Activated CD4-positive, alpha-beta T cell treated with anti-CD3 and anti-CD28 coated beads for 36 hours (primary cell): ENCODE data around the gene ARHGEF9. TPM values are rescaled to one million over a fixed set of nuclear protein-coding genes. Genes with fewer than 3 reads are reported as not detected.

ENCODE experiments used
- ATAC-seq: fragments of 200-7000 bp; cut with Tn5 transposase; one replicate; pipeline ENCODE4 v1.10.0; 2021; ENCODE audit warnings: mild to moderate bottlenecking, moderate library complexity
- CTCF ChIA-PET: fragments of 350-600 bp; sonication (Branson Sonifier 250); formaldehyde crosslinking; loops from one replicate; lab custom pipeline; 2021; ENCODE audit warnings: antibody characterized with exemption; lab: Charles Lee
- POLR2A ChIA-PET: fragments of 350-600 bp; sonication (Branson Sonifier 250); formaldehyde crosslinking; loops from one replicate; lab custom pipeline; 2021; ENCODE audit warnings: antibody characterized with exemption, inconsistent platforms; lab: Charles Lee
- DNase-seq: peaks from one replicate; pipeline ENCODE4 v3.0.0-alpha.2; 2020
- H3K27ac Mint-ChIP-seq: one replicate; pipeline ENCODE4 v1.8.0; 2021; ENCODE audit warnings: mixed read lengths
- H3K27me3 Mint-ChIP-seq: one replicate; pipeline ENCODE4 v1.8.0; 2021; ENCODE audit warnings: mixed read lengths
- H3K36me3 Mint-ChIP-seq: one replicate; pipeline ENCODE4 v1.8.0; 2021; ENCODE audit warnings: low read depth, mixed read lengths
- H3K4me1 Mint-ChIP-seq: one replicate; pipeline ENCODE4 v1.8.0; 2021; ENCODE audit warnings: mixed read lengths
- H3K4me3 Mint-ChIP-seq: one replicate; pipeline ENCODE4 v1.8.0; 2021; ENCODE audit warnings: mild to moderate bottlenecking, moderate library complexity, mixed read lengths
- H3K9me3 Mint-ChIP-seq: one replicate; pipeline ENCODE4 v1.8.0; 2021; ENCODE audit warnings: low read depth, mixed read lengths
- intact Hi-C, 2 experiments: fragments of 100-400 bp; cut with DNase I in 1 of 2; cut with micrococcal nuclease in 1 of 2; formaldehyde crosslinking; loops; one replicate each; pipeline versions ENCODE4 v1.14.2 to v1.15.1; 2022 to 2024; cut with DNase I, micrococcal nuclease
- total RNA-seq, 2 experiments: library from RNA; stranded (reverse); gene quantifications; one replicate each; pipeline ENCODE4 v1.2.3, GENCODE V29; 2021

Gene ARHGEF9
- total RNA-seq, 2 experiments from 2014 or later, result 16.0 to 22.0 TPM

GRCh38 chrX:63768760-63769159, 16.3 kb downstream of the ARHGEF9 start:
- ATAC-seq (no peak), DNase-seq (no peak)
- intact Hi-C loops, result no loop called here
- Mint-ChIP-seq H3K4me1 (no peaks in the 10 kb centered on the region), H3K9me3 (peaks cover 3% of the 10 kb centered on the region), H3K4me3 (no peak overlapping the region), H3K27me3 (no peaks in the 10 kb centered on the region), H3K27ac (no peak overlapping the region), H3K36me3 (no peaks in the 10 kb centered on the region)
- ChIA-PET CTCF (no interaction called here), POLR2A (no interaction called here)

DNA sequence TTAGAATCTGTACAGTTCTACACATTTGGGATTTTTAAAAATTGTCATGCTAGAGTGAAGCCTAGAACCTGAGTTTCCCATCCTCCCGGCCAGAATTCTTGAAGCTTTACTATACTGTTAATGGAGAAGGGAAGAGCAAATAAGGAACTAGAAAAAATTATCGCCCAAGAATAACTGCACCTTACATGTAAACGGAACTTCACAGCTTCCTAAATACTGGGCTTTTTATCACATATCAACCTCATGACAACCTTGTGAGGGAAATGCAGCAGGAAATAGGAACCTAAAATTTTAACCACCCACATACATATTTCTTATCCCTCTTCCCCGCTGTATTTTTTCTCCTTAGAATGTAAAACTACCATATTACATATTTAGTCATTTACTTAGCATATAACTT, 19.3 kb downstream of the ARHGEF9 start:
- no peak overlapping the region for H3K4me3 Mint-ChIP-seq
- no peaks in the 10 kb centered on the region for H3K36me3 Mint-ChIP-seq
- DNase-seq (no peak), ATAC-seq (no peak)
- H3K27ac Mint-ChIP-seq, result no peak overlapping the region
- ChIA-PET CTCF (no interaction called here), POLR2A (no interaction called here)
- H3K9me3 Mint-ChIP-seq, result peaks cover 3% of the 10 kb centered on the region
- no peaks in the 10 kb centered on the region for H3K27me3 Mint-ChIP-seq
- intact Hi-C loops, result no loop called here
- peaks cover 5% of the 10 kb centered on the region for H3K4me1 Mint-ChIP-seq

GRCh38 chrX:63764946-63765345, 20.1 kb downstream of the ARHGEF9 start:
- no peak for ATAC-seq
- Mint-ChIP-seq H3K4me1 (peaks cover 5% of the 10 kb centered on the region), H3K27ac (no peak overlapping the region), H3K36me3 (no peaks in the 10 kb centered on the region), H3K27me3 (no peaks in the 10 kb centered on the region), H3K9me3 (peaks cover 3% of the 10 kb centered on the region), H3K4me3 (no peak overlapping the region)
- CTCF ChIA-PET, result interaction anchor here (0.5 to 0.8 kb wide), 2 partner anchors 13 to 494 kb away, joined by 3 read pairs; no protein-coding TSS in a partner anchor
- DNase-seq, result no peak
- POLR2A ChIA-PET, result no interaction called here
- intact Hi-C loops, result no loop called here

GRCh38 chrX:63761639-63762038, 23.4 kb downstream of the ARHGEF9 start:
- Mint-ChIP-seq H3K27ac (no peak overlapping the region), H3K4me3 (no peak overlapping the region), H3K9me3 (no peaks in the 10 kb centered on the region), H3K27me3 (no peaks in the 10 kb centered on the region), H3K36me3 (no peaks in the 10 kb centered on the region), H3K4me1 (peaks cover 5% of the 10 kb centered on the region)
- DNase-seq (no peak), ATAC-seq (no peak)
- intact Hi-C loops, result no loop called here
- CTCF ChIA-PET, result interaction anchor here (1.2 kb wide), 1 partner anchor 10 kb away, joined by 4 read pairs; no protein-coding TSS in a partner anchor
- POLR2A ChIA-PET, result no interaction called here

GRCh38 chrX:63758011-63758410, 27.0 kb downstream of the ARHGEF9 start:
- Mint-ChIP-seq H3K27me3 (no peaks in the 10 kb centered on the region), H3K27ac (no peak overlapping the region), H3K36me3 (no peaks in the 10 kb centered on the region), H3K4me1 (peaks cover 21% of the 10 kb centered on the region), H3K9me3 (no peaks in the 10 kb centered on the region), H3K4me3 (no peak overlapping the region)
- ChIA-PET CTCF (no interaction called here), POLR2A (no interaction called here)
- DNase-seq, result no peak
- intact Hi-C loops, result loop anchor here in 1 of 2 experiments (10.0 kb wide), 2 partner anchors 637 to 1277 kb away; partner anchors contain the start of genes MTMR8 and ZC3H12B
- ATAC-seq, result no peak

GRCh38 chrX:63755892-63756291, 29.1 kb downstream of the ARHGEF9 start:
- Mint-ChIP-seq H3K36me3 (no peaks in the 10 kb centered on the region), H3K27ac (peak overlapping the region; percentile 31), H3K9me3 (no peaks in the 10 kb centered on the region), H3K27me3 (no peaks in the 10 kb centered on the region), H3K4me3 (no peak overlapping the region), H3K4me1 (peaks cover 33% of the 10 kb centered on the region)
- ChIA-PET CTCF (interaction anchor here (0.8 kb wide), 1 partner anchor 46 kb away, joined by 3 read pairs; no protein-coding TSS in a partner anchor), POLR2A (no interaction called here)
- ATAC-seq, result no peak
- intact Hi-C loops, result loop anchor here in 1 of 2 experiments (1.0 to 10.0 kb wide), 6 partner anchors 193 to 1779 kb away; partner anchors contain the start of genes LAS1L, MTMR8, SPIN4 and ZC3H12B
- DNase-seq, result no peak

- H3K27me3 Mint-ChIP-seq, result no peaks in the 10 kb centered on the region
- CTCF ChIA-PET, result interaction anchor here (0.5 to 0.8 kb wide), 3 partner anchors 47 to 593 kb away, joined by 3 read pairs; no protein-coding TSS in a partner anchor
- intact Hi-C loops, result loop anchor here in 1 of 2 experiments (1.0 to 10.0 kb wide), 6 partner anchors 192 to 1780 kb away; partner anchors contain the start of genes LAS1L, MTMR8, SPIN4 and ZC3H12B
These were observed 30.0 kb downstream of the ARHGEF9 start for GRCh38 chrX:63754860-63755579.

DNA sequence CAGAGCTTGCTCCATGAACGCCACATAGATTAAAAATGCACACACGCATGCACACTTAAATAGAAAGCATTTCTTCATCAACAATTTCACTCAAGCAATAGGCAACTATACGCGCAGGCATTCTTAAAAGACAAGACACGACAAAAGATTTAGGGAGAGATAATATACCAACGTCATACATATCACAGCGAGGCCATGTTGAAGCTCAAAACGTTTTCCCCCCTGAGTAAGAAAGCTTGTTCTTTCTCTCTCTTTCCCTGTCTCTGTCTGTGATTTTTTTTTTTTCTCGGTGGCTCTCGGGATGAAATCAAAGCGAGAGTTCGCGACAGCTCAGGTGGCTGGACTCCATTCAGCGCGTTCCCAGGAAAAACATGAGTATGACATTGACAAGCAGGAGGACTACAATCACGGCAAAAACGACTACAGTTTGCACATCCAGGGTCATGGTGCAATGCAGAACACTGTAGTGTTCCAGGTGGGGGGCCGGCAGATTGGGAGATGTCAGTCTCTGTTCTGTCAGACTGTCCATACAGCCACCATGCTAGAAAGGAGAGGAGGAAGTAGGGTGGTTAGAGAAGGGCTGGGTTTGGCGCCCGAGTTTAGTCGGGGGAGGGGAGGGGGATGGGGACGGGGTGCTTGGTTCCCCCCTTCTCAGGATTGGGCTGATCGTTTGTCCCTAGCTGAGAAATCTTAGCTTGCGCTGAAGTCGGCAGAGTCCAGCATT, 30.7 kb downstream of the ARHGEF9 start:
- Mint-ChIP-seq H3K4me1 (peaks cover 37% of the 10 kb centered on the region), H3K36me3 (no peaks in the 10 kb centered on the region), H3K9me3 (no peaks in the 10 kb centered on the region), H3K27ac (peak overlapping the region; percentile 97), H3K27me3 (no peaks in the 10 kb centered on the region), H3K4me3 (peak overlapping the region; percentile 95)
- peak; percentile 52 for ATAC-seq
- POLR2A ChIA-PET, result interaction anchor here (1.4 kb wide), 1 partner anchor 452 kb away, joined by 5 read pairs; the partner anchor contains the start of gene AMER1
- CTCF ChIA-PET, result no interaction called here
- peak; percentile 45 for DNase-seq
- intact Hi-C loops, result loop anchor here in 1 of 2 experiments (2.0 to 10.0 kb wide), 5 partner anchors 191 to 1781 kb away; partner anchors contain the start of genes LAS1L, MTMR8, SPIN4 and ZC3H12B

More at GRCh38 chrX:63754860-63755579, 30.0 kb downstream of the ARHGEF9 start:
- H3K36me3 Mint-ChIP-seq, result no peaks in the 10 kb centered on the region
- POLR2A ChIA-PET, result interaction anchor here (0.5 to 1.4 kb wide), 2 partner anchors 451 to 1841 kb away, joined by 3 to 5 read pairs; partner anchors contain the start of gene AMER1
- H3K4me3 Mint-ChIP-seq, result peak overlapping the region; percentile 95
- peaks cover 33% of the 10 kb centered on the region for H3K4me1 Mint-ChIP-seq
- DNase-seq (peak; percentile 92), ATAC-seq (peak; percentile 97)
- H3K9me3 Mint-ChIP-seq, result no peaks in the 10 kb centered on the region
- H3K27ac Mint-ChIP-seq, result peak overlapping the region; percentile 97

- H3K9me3 Mint-ChIP-seq, result no peaks in the 10 kb centered on the region
- ATAC-seq, result no peak
- peaks cover 47% of the 10 kb centered on the region for H3K4me1 Mint-ChIP-seq
- POLR2A ChIA-PET, result no interaction called here
- DNase-seq, result no peak
- CTCF ChIA-PET, result interaction anchor here (1.2 kb wide), 1 partner anchor 11 kb away, joined by 4 read pairs; no protein-coding TSS in a partner anchor
- H3K36me3 Mint-ChIP-seq, result no peaks in the 10 kb centered on the region
- intact Hi-C loops, result loop anchor here in 1 of 2 experiments (10.0 kb wide), 2 partner anchors 643 to 1283 kb away; partner anchors contain the start of genes MTMR8 and ZC3H12B
- no peaks in the 10 kb centered on the region for H3K27me3 Mint-ChIP-seq
- H3K27ac Mint-ChIP-seq, result no peak overlapping the region
- H3K4me3 Mint-ChIP-seq, result no peak overlapping the region
These were observed 33.5 kb downstream of the ARHGEF9 start for GRCh38 chrX:63751481-63751880.

DNA sequence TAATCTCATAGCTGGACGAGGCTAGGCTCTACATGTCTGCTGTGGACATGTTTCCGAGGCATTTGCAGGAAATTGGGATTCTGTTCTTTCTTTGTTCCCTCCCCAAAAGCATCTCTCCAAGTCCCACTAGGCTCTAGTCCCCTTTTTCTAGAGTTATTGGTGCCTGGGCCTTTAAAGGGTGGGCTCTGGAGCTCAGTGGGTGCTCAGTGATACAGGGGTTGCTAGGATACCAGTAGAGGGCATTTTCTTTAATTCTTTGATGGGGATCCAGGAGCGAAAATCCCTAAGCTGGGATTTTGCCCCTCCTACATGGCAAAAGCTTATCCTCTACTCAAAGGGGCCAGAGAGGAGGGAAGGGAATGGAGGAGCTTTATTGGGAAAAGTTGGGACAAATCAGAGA, 34.2 kb downstream of the ARHGEF9 start:
- CTCF ChIA-PET, result interaction anchor here (0.8 to 1.2 kb wide), 3 partner anchors 9 to 1123 kb away, joined by 3 to 4 read pairs (median 3); no protein-coding TSS in a partner anchor
- intact Hi-C loops, result loop anchor here in 1 of 2 experiments (10.0 kb wide), 2 partner anchors 644 to 1284 kb away; partner anchors contain the start of genes MTMR8 and ZC3H12B

DNA sequence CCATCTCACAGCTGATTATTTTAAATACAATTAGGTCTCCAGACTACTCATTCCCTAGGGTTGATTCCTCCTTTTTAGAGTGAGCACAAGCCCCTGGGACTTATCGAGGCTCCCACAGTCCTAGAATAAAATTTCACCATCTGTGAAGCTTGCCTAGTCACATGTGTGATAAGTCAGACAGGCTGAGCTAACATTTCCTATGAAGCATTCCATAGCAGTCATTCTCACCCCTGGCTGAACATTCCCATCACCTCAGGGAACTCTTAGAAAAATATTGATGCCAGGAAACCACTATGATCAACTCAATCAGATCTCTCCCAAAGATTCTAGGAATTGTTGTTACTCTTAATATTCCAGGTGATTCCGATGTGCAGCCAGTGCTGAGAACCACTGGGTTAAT, 37.7 kb downstream of the ARHGEF9 start:
- Mint-ChIP-seq H3K9me3 (no peaks in the 10 kb centered on the region), H3K36me3 (no peaks in the 10 kb centered on the region), H3K4me1 (peaks cover 45% of the 10 kb centered on the region), H3K27me3 (no peaks in the 10 kb centered on the region), H3K27ac (no peak overlapping the region), H3K4me3 (no peak overlapping the region)
- ATAC-seq (no peak), DNase-seq (no peak)
- intact Hi-C loops, result no loop called here
- CTCF ChIA-PET, result no interaction called here
- POLR2A ChIA-PET, result no interaction called here

More for the DNA sequence above, 34.2 kb downstream of the ARHGEF9 start:
- no peak overlapping the region for H3K27ac Mint-ChIP-seq
- no peak for ATAC-seq
- POLR2A ChIA-PET, result no interaction called here
- H3K4me3 Mint-ChIP-seq, result no peak overlapping the region
- H3K36me3 Mint-ChIP-seq, result no peaks in the 10 kb centered on the region
- DNase-seq, result no peak
- H3K27me3 Mint-ChIP-seq, result no peaks in the 10 kb centered on the region
- peaks cover 50% of the 10 kb centered on the region for H3K4me1 Mint-ChIP-seq
- H3K9me3 Mint-ChIP-seq, result no peaks in the 10 kb centered on the region
